Central memory CD4-positive, alpha-beta T cell (primary cell): ENCODE data around the gene BTG4.

Experiments
- DNase-seq: peaks from one replicate; pipeline ENCODE4 v3.0.0; 2022

The BTG4 gene

DNA sequence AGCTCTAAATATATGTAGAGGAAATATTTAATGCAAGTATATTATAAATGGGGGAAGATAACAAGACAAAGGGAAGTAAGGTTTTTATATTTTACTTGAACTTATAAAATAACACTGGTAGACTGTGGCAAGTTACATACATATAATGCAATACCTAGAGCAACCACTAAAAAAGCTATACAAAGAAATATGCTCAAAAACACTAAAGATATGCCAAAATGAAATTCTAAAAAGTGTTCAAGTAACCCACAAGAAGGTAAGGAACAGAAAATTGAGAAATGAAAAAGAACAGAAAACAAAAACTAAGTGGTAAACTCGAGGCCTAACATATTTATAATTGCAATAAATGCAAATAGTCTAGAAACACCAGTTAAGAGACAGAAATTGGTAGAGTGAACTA, 32.5 kb downstream of the BTG4 start:
- no peak for DNase-seq

DNA sequence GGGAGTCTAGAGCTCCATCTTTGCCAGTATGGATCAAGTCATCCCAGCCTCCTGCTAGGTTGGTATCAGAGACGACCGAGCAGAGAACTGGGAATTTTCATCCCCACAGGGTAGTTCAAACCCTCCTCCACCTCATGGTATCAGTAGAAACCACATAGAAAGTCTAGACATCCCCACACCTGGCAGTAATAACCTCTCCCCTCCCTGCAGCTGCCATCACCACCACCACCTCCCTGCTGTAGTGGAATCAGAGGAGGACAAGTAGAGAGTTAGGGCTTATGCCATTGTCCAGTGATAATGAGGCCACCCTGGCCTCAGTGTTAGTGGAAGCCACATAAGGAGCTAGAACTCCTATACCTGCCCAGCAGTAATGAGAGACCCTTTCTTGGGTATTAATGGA, 34.3 kb downstream of the BTG4 start:
- no peak for DNase-seq

DNA sequence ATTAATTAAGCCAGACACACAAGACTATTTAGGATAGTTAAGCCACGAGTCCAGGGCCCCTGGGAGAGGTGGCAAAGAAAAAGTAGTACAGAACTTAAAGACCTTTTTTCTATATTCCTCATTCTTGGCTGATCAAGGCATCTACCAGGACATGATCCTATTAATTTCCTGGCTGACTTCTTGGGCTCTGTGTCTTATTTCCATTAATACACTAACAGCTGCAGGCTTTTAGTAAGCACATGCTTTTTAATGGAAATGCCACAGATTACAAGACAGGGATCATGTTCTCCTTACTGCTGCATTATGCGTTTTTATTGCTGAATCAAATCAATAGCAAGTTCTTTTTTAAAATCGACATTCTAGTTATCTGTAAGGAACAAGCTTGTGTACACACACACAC, 35.2 kb downstream of the BTG4 start:
- DNase-seq, result no peak

DNA sequence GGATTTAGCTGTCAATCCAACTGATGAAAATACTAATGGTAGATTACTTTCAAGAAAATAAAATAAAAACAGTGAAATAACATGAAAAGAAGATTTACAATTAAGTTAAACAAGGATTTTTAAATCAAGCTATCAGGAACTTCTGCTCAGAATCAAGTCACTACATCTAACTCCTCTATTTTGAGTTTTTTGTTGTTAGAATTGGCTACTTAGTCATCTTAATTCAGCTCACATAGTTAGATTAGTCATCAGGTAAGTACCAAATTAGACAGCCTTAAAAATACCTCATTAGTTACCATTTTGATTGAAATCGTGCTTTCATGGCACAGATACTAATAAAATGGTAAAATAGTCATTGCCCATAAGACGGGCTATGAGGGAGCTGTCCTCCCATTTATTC, 35.8 kb downstream of the BTG4 start:
- DNase-seq, result no peak

DNA sequence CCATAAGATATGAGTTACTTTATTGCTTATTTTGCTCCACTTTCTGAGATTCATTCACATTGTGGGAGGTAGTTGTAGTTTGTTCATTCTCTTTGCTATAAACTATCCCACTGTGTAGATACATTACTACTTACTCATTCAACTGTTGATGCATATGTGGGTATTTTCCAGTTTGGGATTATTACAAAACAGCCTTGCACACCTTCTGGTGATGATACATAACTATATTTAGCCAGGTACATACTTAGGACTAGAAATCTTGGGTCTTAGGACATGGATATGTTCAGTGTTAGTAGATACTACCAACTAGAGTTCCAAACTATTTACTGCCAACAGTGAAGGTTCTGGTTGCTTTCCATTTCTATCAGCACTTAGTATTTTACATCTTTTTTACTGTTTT, 37.8 kb downstream of the BTG4 start:
- no peak for DNase-seq

DNA sequence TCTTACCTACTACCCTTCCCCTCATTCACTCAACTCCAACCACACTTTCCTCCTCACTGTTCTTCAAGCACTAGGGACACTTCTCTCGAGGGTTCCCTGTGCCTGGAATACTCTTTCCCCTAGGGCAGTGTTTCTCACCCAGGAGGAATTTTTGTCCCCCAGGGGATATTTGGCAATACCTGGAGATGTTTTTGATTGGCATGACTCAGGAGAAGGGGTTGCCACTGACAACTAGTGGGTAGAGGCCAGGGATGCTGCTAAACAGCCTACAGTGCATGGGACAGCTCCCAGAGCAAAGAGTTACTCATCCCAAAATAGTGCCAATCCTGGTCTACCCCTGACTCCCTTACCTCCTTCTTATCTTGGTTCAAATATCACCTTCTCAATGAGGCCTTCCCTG, 40.0 kb downstream of the BTG4 start:
- DNase-seq, result no peak

DNA sequence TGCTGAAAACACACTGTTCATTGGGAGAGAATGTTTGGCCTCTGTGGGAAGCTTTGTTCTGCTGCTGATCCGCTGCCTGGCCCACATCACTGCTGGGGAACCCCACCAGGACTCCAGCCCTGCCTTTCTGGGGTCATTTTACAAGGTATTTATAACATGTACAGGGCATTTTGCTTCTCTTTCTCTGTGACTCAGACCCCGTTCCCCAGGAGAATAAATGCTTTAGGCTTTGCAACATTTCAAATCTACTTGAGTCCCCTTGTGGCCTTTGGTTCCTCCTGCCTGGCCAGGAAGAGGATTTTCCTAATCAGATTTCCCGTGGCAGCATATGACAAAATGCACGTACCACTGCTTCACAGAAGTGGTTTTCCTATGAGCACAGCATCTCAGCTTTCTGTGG, 43.0 kb downstream of the BTG4 start:
- no peak for DNase-seq

DNA sequence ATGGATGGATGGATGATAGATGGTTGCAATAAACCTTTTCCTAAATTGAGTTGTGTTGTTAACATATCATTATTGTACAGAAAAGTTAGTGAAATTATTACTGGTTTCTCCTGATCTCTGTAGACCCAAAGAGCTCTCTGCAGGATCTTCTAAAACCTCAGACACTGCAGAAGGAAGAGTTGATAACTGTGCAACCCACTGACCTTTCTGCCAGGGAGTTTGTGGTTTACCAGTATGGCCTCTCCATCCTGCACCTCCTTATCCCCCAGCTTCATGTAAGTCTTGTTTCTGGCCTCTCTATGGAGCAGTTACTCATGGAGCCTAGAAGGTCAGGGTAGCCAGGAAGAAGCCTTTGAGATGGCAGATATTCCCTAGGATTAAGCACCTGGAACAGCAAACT, 45.6 kb downstream of the BTG4 start:
- no peak for DNase-seq

DNA sequence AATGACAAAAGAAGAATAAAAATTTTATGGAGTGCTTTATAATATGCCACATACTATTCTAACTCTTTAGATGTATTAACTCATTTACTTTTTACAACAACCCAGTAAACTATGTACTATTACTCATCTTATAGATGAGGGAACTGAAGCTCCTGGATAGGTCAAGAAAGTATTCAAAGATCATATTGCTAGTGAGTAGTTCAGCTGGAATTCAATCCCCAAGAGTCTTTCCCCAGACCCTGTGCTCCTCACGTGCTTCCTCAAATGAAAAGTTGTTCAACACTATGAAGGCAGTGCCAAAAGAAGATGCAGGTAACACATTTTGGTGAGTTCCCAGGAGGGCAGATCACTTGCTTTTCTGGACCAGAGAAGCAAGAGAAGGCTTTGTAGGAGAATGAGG, 46.8 kb downstream of the BTG4 start:
- no peak for DNase-seq

DNA sequence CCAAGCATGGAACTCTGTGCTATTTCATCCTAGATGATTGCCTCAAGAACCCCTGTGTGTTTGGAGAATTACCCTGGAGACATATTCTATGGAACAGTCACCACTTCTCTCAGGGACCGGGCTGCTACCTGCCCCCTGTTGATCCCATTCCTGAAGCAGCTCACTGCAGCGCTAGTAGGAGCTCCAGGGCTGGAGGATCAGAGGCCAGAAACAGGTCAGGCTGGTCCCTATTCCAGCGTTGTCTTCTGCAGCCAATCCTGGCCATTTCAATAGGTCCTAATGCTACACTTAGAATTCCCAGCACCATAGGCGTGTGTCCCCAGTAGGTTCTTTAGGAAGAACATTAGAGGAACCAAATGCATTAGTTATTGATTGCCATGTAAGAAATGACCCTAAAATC, 48.9 kb downstream of the BTG4 start:
- DNase-seq, result no peak

DNA sequence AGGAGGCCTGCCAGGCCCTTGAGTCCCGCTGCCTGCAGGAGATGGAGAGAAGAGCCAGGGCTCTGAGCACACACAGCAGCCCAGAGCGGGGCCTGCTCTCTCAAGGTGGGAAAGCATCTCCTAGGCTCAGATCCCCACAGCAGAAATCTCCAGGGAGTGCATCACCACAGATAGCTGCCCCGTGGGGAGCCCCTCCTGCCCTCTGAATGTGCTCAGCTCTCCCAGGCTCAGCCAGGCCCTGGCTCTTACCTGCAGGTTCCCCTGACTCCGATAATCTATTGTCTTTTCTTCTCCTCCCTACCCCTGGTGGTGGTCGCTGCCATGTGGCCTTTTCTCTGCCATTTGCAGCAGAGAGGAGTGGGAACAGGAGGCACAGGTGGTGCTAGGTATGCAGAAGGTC, 49.9 kb downstream of the BTG4 start:
- DNase-seq, result no peak

DNA sequence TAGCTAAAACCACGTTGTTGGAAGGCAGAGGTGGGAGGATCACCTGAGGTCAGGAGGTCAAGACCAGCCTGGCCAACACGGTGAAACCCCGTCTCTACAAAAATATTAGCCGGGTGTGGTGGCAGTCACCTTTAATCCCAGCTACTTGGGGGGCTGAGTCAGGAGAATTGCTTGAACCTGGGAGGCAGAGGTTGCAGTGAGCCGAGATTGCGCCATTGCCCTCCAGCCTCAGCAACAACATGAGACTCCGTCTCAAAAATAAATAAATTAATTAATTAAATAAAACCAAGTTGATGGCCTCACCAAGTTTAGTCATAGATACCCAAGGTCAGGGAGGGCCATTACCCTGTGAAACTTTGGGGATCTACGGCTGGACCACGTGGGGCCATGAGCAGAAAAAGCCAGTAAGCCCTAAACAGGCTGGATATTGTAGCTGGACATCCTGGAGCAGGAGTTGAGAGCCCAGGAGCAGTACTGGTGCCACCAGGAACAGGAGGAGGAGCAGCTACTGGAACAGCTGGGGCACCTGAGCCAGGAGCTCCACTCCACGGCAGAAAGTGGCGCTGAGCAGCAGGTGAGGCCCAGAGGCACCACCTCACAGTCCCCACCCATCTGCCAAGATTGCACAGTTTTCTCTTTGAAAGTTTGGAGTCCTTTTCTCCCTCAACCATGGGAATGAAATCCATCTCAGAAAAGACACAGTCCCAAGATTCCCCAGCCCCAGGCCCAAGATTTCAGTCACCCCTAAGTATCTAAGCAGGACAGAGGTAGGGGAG, 50.5 kb downstream of the BTG4 start:
- DNase-seq, result no peak

DNA sequence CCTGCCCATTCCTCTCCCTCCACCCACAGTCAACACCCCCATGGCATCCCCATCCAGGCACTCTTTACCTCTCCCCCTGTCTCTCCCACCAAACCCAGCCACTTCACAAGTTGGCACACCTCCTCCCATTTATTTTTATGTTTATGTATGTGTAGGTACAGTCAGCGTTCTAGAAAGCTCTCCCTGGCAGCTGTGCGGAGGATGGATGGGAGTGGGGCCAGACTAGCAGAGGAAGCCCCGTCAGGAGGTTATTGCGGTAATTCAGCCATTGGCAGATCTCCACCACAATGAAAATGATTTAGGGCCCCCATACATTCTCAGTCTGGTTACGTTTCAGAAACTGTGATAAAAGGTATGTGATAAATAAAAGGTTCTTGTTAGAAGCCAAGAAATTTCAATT, 51.3 kb downstream of the BTG4 start:
- DNase-seq, result no peak

DNA sequence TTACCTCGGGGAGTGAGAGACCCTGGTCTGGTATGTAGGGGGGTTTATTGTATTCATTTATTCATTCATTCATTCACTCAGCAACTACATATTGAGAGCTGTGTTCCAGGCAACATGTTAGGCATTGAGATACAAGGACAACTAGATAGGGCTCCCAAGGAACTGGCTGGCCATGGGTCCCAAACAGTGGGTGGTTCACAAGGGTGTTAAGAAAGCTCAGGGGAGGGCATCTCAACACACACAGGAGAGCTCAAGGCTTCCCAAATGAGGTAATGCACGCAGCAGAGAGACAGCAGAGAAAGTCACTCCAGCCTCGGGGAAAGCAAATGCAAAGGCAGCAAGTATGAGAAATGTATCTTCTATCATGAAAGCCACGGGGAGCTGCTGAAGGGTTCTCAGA, 51.8 kb downstream of the BTG4 start:
- no peak for DNase-seq

DNA sequence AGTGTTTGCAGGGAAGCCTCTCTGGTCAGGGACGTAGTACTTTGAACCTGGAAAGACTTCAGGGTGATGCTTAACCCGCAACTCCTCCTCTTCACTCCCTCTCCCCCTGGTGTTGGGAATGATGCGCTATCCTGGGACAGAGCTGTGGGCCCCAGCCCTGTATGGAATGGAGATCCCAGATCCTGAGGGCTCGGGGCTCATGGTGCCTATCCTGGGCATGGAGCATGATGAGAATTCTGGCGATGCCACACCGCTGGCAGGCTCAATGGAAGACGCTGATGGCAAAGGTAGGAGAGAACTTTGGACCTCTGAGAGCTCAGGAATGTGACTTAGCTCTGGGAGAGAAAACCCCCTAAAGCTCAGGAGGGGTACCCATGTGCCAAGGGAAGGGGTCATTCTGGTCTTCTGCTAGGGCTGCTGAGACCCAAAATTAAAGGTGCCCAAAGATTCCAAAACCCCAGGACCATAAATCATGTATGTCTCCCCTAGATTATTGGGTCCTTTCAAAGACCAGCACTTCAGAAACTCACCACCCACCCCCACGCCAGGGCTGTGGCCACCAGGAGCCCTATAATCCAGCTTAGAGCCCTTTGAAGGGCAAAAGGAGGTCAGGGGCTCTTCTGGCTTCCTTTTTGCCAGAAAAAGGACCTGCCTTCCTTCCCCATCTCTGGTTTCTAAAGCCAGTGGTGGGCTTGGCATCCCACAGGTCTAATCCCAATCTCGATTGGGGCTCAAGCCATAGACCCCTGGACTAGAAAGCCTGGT, 52.5 kb downstream of the BTG4 start:
- no peak for DNase-seq

DNA sequence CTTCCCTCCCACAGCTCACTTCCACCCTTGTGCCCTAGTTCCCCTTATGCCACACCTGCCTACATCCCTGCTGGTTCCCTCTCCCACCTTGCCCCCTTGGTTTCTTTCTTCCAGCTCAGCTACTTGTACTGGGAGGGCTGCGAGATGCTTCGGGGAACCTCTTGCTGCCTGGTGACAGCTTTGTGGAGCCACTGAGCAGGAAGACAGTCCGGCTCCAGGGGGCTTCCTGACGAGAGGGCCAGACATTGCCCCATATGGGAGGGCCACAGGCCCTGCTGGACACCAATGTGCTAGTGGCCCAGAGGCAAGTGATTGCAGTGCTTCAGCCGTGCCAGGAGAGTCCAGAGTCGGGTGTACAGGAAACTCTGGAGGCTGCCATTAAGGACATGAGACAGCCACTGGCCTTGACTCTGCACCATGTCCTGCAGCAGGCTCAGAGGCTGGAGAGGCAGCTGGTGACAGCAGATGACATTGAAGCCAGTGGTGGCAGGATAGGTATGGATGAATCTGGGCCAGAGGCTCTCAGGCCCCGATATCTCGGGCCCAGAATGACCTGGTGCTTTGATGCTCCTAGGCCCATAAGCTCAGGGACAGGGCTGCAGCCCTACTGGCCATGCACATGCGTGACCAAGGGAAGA, 54.3 kb downstream of the BTG4 start:
- DNase-seq, result no peak

DNA sequence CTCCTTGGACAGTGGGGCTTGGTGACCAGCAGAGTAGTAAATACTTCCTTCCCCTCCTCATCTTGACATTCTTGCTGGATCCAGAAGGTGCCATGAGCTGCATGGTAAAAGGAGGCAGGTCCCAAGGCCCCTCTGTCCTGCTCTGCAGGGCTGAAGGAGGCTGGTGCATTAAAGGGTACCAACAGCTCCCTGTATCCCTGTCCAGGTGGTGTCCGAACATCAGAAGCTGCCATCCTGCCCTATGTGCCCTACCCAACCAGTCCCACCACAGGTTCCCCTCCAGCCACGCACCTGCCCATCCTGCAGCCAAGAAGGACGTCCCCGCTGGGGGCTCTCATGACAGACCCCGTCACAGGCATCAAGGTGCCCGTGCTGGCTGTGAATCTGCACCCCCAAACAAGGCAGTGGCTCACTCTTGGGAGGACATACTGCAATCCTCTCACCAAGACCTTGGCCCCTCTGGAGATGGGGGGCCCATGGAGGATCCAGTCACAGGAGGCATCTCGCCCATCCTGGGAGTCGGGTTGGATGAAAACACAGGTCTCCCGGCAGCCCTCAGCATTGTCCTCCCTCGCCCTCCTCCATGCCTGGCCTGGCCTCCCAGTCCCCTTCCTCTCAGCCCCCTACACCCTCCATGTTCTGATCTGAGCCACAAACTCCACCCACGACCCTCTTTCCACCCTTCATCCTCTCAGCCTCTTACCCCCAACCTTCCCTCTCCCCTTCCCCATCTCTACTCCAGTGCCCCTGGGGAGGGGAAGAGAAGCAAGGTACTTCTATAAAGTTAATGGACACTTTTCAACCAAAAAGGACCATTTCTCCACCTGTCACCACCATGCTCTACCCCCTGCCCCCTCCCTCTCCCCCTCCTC, 55.1 kb downstream of the BTG4 start:
- DNase-seq, result no peak

DNA sequence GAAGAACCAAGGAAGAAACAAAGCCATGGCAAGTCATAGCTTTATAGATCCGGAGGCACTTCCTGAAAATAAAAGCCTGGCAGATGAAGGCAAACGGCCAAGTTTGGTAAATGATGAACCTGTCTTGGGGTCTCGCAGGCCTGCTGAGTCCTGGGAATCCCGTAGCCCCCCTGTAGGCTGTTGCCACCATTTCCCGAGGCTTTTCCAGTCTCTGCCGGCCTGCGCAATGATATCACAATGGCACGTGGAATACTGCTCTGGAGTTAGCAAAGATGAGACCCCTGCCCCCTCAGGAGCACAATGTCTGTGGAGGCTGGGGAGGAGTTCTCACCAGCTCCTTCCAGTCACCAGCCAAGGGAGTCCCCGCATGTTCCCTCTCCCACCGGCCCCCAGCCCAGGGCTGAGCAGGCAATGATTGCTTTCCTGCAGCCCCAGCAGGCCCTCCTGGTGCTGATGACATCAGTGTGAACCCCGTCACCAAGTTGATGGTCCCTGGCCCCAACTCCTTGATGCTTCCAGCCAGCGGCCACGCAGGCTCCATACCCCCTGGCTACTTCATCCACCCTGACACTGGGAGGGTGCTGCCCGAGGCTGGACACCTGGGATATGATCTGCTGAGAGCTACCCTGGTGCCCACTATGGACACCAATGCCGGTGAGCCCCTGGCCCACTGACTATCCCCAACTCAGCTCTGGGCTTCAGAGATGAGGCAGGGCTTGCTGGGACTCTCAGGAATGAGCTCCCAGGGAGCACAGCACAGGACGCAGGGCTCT, 55.9 kb downstream of the BTG4 start:
- DNase-seq, result no peak

DNA sequence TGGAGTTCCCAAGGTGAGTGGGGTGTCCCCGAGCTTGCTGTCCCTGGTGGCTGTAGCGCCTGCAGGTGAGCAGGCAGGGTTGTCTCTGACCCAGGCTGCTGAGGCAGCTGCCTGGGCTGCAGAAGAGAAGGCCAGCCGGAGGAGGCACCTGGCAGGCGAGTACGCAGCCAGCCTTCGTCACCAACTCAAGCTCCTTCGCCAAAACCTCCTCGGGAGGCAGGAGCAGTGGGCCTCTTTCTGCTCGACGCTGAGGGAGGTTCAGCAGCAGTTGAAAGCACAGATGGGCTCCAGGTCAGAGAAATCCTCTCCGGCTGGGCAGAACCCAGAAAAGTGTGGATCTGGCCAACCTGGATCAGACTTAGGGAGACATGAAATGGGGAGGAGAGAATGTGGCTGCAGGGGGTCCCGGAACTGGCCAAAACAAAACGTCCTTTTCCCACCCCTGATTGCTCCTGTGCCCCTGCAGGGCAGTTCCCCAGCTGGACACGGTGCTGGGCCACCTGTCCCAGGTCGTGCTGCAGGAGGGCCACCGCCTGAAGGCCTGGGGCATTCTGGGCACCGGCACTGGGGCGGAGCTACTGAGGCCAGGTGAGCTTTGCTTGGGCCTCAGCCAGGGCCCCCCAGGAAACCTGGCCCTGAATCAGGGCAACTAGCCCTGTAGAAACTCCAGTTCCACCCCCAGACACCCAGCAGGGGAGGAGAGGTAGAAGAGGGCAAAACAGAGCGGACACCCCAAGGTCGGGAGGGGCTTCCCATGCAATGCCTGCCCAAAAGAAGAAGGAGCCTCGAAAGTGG, 56.7 kb downstream of the BTG4 start:
- no peak for DNase-seq

DNA sequence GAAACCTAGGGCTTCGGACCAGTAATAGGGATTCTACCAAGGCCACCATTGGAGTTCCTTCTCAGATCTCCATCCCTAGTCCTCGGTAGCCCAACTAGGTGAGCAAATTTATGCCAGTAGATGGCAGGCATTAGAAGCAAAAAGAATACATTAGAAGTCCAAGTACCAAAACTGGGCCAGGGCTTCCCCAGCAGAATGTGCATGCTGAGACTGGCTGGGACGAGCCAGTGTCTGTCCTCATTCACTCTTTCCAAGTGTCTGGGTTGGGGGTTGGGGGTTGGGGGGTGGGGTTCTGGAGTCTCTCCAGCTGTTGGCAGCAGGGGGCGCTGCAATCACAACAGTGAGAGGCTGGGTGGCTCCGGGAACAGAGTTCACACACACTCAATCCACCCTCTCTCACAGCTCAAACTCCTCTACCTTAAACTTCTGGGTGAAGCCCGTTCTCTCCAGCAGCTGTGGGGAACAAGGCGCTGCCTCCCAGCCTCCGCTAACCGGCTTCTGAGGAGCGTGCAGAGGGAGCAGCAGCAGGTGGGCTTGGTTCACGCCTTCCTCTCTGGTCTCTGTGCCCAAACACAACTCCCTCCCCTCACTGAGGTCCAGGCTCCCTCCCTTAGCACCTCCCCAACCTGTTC, 57.5 kb downstream of the BTG4 start:
- DNase-seq, result no peak
